Common myeloid progenitor, CD34-positive (primary cell): ENCODE measurements around the gene TACR1.
"Not testable (repeated sequence)": the region's sequence is repeated elsewhere in the genome, so short reads cannot be mapped to it uniquely, and the experiment has no call there.

Experiments used
- CTCF ChIA-PET: fragments of 350-600 bp; sonication (Branson Sonifier 250); formaldehyde crosslinking; loops from one replicate; lab custom pipeline; 2021; ENCODE audit warnings: antibody characterized with exemption; lab: Charles Lee
- POLR2A ChIA-PET: fragments of 350-600 bp; sonication (Branson Sonifier 250); formaldehyde crosslinking; loops from one replicate; lab custom pipeline; 2021; ENCODE audit warnings: antibody characterized with exemption; lab: Charles Lee
- DNase-seq, 3 donors: peaks; one replicate each; pipeline versions ENCODE4 v3.0.0 to v3.0.0-alpha.2; 2013
- H3K27ac ChIP-seq, 2 experiments: 1 replicate in 1 of 2; 2 replicates in 1 of 2; pipeline ENCODE4 v1.7.0; 2013; ENCODE audit warnings: inconsistent platforms in 2 of 2, low read length in 2 of 2, mild to moderate bottlenecking in 2 of 2, low read depth in 1 of 2, moderate library complexity in 1 of 2; ENCODE audit not compliant: severe bottlenecking in 2 of 2, insufficient read depth in 1 of 2, poor library complexity in 1 of 2
- H3K27me3 ChIP-seq, 5 experiments: replicated peaks in 2 of 5; 1 replicate in 3 of 5; 2 replicates in 2 of 5; pipeline versions ENCODE4 v1.6.1 to v1.7.0; 2013; ENCODE audit warnings: low read length in 4 of 5, mild to moderate bottlenecking in 2 of 5, moderate library complexity in 2 of 5, inconsistent platforms in 1 of 5; ENCODE audit not compliant: insufficient read depth in 5 of 5, control insufficient read depth in 4 of 5
- H3K36me3 ChIP-seq, 4 experiments: 1 replicate in 2 of 4; 2 replicates in 2 of 4; pipeline versions ENCODE4 v1.6.1 to v1.7.0; 2013; ENCODE audit warnings: low read length in 3 of 4, control low read depth in 1 of 4, mild to moderate bottlenecking in 1 of 4; ENCODE audit not compliant: control insufficient read depth in 4 of 4, insufficient read depth in 4 of 4
- H3K4me1 ChIP-seq, 4 experiments: 1 replicate in 3 of 4; 2 replicates in 1 of 4; pipeline versions ENCODE4 v1.6.1 to v1.7.1; 2013; ENCODE audit warnings: low read length in 3 of 4, mild to moderate bottlenecking in 3 of 4, control low read depth in 1 of 4, inconsistent platforms in 1 of 4, moderate library complexity in 1 of 4; ENCODE audit not compliant: control insufficient read depth in 4 of 4, insufficient read depth in 4 of 4; ENCODE audit errors: control extremely low read depth in 1 of 4
- H3K4me3 ChIP-seq, 7 experiments: 1 replicate in 4 of 7; 2 replicates in 3 of 7; pipeline versions ENCODE4 v1.5.1 to v1.7.0; 2013; ENCODE audit warnings: mild to moderate bottlenecking in 7 of 7, low read length in 6 of 7, moderate library complexity in 6 of 7, inconsistent platforms in 2 of 7, low read depth in 2 of 7, control low read depth in 1 of 7; ENCODE audit not compliant: insufficient read depth in 4 of 7, control insufficient read depth in 1 of 7; ENCODE audit errors: extremely low read depth in 1 of 7
- H3K9me3 ChIP-seq, 5 experiments: 1 replicate in 4 of 5; 2 replicates in 1 of 5; pipeline versions ENCODE4 v1.6.1 to v1.7.1; 2013; ENCODE audit warnings: low read length in 4 of 5, mild to moderate bottlenecking in 2 of 5, inconsistent platforms in 1 of 5, low read depth in 1 of 5, moderate library complexity in 1 of 5; ENCODE audit not compliant: control insufficient read depth in 4 of 5, insufficient read depth in 2 of 5; ENCODE audit errors: control extremely low read depth in 1 of 5
- WGBS: methylation state at CpG from one replicate; pipeline ENCODE4 v1.1.5; 2013; ENCODE audit not compliant: insufficient coverage; 5-methylcytosine and 5-hydroxymethylcytosine counted together

TACR1 gene

GRCh38 chr2:75063906-75064305 is 135.4 kb downstream of the TACR1 start:
- ChIA-PET CTCF (interaction anchor here (1.4 kb wide), 1 partner anchor 8 kb away, joined by 3 read pairs; no protein-coding TSS in a partner anchor), POLR2A (interaction anchor here (0.7 kb wide), 1 partner anchor 403 kb away, joined by 3 read pairs; no protein-coding TSS in a partner anchor)
- Histone ChIP-seq H3K4me3 (no peak overlapping the region), H3K27ac (no peak overlapping the region), H3K4me1 (peaks cover 0 to 3% (median 1%) of the 10 kb centered on the region in 4 experiments), H3K9me3 (no peaks in the 10 kb centered on the region), H3K36me3 (no peaks in the 10 kb centered on the region), H3K27me3 (no peaks in the 10 kb centered on the region)
- DNase-seq, result no peak
- no CpG with 5 or more reads among the region's 1 CpG for WGBS

DNA sequence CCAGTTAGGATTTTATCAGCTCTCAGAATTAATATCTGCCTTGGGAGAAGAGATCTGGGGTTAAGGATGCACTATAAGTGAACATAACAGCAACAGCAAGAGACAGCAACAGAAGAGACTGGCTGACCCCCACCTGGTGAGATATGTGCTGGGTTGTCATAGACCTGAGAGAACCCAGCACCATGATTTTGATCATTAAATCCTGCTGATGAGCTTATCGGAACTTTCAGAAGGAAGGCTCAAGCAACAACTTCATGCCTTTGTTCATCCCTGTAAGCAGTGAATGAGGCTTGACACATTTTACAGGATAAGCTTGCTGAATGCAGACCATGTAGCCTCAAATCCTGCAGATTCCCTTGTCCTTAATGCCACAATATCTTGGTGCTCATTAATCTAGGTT is 140.9 kb downstream of the TACR1 start:
- DNase-seq, result no peak
- ChIA-PET POLR2A (interaction anchor here (0.6 kb wide), 1 partner anchor 327 kb away, joined by 4 read pairs; no protein-coding TSS in a partner anchor), CTCF (interaction anchor here (1.0 kb wide), 1 partner anchor 75 kb away, joined by 3 read pairs; no protein-coding TSS in a partner anchor)
- no peaks in the 10 kb centered on the region for H3K9me3 ChIP-seq
- no peak overlapping the region for H3K4me3 ChIP-seq
- no peaks in the 10 kb centered on the region for H3K36me3 ChIP-seq
- WGBS, result 90% methylated on average over 1 of the region's 1 CpG
- peaks cover 0 to 3% (median 1%) of the 10 kb centered on the region in 4 experiments for H3K4me1 ChIP-seq
- H3K27me3 ChIP-seq, result no peaks in the 10 kb centered on the region
- H3K27ac ChIP-seq, result no peak overlapping the region

- H3K4me1 ChIP-seq, H3K36me3 ChIP-seq, H3K4me3 ChIP-seq, POLR2A ChIA-PET, H3K27me3 ChIP-seq, CTCF ChIA-PET, DNase-seq, H3K9me3 ChIP-seq, H3K27ac ChIP-seq: not testable (repeated sequence)
- 98% methylated on average over 5 of the region's 5 CpGs for WGBS
Observed at GRCh38 chr2:75057150-75057549, 142.2 kb downstream of the TACR1 start.

DNA sequence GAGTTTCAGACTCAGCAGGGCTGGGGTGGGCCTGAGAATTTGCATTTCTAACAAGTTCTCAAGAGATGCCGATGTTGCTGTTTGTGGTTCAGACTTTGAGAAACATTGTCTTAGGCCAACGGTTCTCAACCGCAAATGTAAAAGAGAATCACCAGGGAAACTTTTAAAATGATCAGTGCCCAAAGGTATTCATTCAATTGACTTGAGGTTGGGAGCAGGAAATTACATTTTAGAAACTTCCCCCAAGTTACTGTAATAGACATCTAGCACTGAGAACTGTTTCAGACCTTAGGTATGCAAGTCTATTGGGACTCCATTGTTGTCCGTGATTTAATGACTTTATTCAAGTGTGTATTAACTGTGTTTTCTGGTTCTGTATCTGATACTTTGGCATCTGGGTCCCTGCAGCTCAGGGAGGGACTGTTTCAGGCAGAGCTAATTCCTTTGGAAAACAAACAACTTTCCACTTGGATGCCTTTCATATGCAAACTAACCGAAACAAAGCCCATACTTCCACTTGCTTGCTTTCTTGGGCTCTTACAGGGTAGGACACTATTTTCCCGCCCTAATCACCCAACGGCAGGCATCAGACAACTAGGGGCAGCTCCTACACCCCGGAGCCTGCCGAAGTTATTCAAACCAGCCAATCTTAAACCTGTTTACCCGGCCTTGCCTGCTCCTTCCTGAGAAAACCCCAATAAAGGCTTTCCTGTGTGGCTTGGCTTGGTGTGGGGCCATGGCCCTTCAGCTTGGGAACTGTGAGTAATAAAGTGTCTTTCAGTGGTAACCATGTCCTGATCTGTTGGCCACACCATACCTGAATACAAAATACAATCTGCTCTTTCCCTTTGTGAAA is 143.3 kb downstream of the TACR1 start:
- ChIA-PET CTCF (interaction anchor here (0.6 to 1.3 kb wide), 2 partner anchors 8 to 12 kb away, joined by 3 read pairs; no protein-coding TSS in a partner anchor), POLR2A (no interaction called here)
- no peaks in the 10 kb centered on the region for H3K9me3 ChIP-seq
- no peaks in the 10 kb centered on the region for H3K36me3 ChIP-seq
- 91% methylated on average over 9 of the region's 10 CpGs for WGBS
- H3K27me3 ChIP-seq, result no peaks in the 10 kb centered on the region
- H3K4me3 ChIP-seq, result no peak overlapping the region
- DNase-seq, result no peak
- H3K27ac ChIP-seq, result no peak overlapping the region
- peaks cover 0 to 3% (median 1%) of the 10 kb centered on the region in 4 experiments for H3K4me1 ChIP-seq

DNA sequence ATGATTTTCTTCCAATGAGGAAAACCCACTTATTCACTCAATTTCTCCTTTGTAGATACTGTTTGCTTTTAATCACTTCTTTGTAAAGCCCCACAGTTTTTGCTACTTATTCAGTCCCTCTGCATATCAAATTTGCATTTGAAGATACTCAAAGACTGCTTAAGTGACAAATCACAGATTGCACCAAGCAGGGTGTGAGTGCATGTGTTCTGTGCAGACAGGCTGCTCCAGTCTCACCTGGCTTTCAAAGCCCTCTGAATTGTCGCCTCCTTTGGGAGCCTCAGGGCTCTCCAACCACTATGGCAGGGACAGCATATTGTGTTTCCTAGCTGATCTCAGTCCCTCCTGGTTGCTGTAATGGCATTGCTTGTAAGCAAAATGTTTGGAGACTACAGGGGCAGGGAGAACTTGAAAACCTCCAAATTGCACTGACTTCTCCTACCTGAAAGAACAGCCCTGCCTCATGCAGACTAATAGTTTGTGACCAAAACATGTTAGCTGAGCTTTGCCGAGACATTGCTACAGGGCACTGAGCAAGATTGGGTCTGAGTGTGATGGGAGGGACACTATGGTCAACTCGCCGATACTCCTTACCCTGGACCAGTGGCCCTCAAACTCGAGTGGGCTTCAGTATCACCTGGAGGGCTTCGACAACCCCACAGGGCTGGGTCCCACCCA is 144.0 kb downstream of the TACR1 start:
- Histone ChIP-seq H3K9me3 (no peaks in the 10 kb centered on the region), H3K27ac (no peak overlapping the region), H3K27me3 (no peaks in the 10 kb centered on the region), H3K4me3 (no peak overlapping the region), H3K36me3 (no peaks in the 10 kb centered on the region), H3K4me1 (no peaks in the 10 kb centered on the region)
- no peak for DNase-seq
- POLR2A ChIA-PET, result no interaction called here
- CTCF ChIA-PET, result interaction anchor here (1.0 to 1.3 kb wide), 2 partner anchors 9 to 10 kb away, joined by 3 read pairs; no protein-coding TSS in a partner anchor
- WGBS, result 96% methylated on average over 6 of the region's 6 CpGs

GRCh38 chr2:75054296-75054695 is 145.0 kb downstream of the TACR1 start:
- no peak for DNase-seq
- H3K4me3 ChIP-seq, result no peak overlapping the region
- H3K4me1 ChIP-seq, result no peaks in the 10 kb centered on the region
- ChIA-PET POLR2A (no interaction called here), CTCF (interaction anchor here (1.0 kb wide), 1 partner anchor 11 kb away, joined by 3 read pairs; no protein-coding TSS in a partner anchor)
- no peaks in the 10 kb centered on the region for H3K36me3 ChIP-seq
- no peak overlapping the region for H3K27ac ChIP-seq
- WGBS, result 91% methylated on average over 2 of the region's 2 CpGs
- peaks cover 0 to 4% (median 0%) of the 10 kb centered on the region in 5 experiments for H3K27me3 ChIP-seq
- no peaks in the 10 kb centered on the region for H3K9me3 ChIP-seq
